IMR-90 (cell line): ENCODE data around the gene SIK2. TPM values are rescaled to one million over a fixed set of nuclear protein-coding genes. Genes with fewer than 3 reads are reported as not detected.

ENCODE experiments used
- ATAC-seq: fragments of 200-7000 bp; cut with Tn5 transposase; 2 replicates; pipeline ENCODE4 v1.9.1; 2020; ENCODE audit warnings: low read depth, mild to moderate bottlenecking, moderate library complexity
- BruUV-seq: library from RNA; stranded (reverse); fragments of 400-500 nt; replicated peaks from 2 replicates; lab custom pipeline; 2021; lab: Mats Ljungman, UMichigan
- CTCF ChIA-PET: fragments of 300-600 bp; formaldehyde crosslinking; extraction: SDS; loops from one replicate; lab custom pipeline; 2021; ENCODE audit warnings: antibody characterized with exemption; lab: Yijun Ruan, JAX
- POLR2A ChIA-PET: fragments of 300-600 bp; sonication (Branson Sonifier 250); formaldehyde crosslinking; loops from one replicate; lab custom pipeline; 2022; ENCODE audit warnings: antibody characterized with exemption; ENCODE audit not compliant: unreplicated experiment; lab: Charles Lee
- DNase-seq: peaks from one replicate; pipeline ENCODE4 v3.0.0; 2013
- H2AFZ ChIP-seq: replicated peaks from 2 replicates; pipeline ENCODE3; 2013; ENCODE audit warnings: low read length, mild to moderate bottlenecking; ENCODE audit not compliant: poor library complexity
- H2AK5ac ChIP-seq: 2 replicates; pipeline ENCODE4 v1.6.1; 2013; ENCODE audit warnings: low read depth, low read length, inconsistent platforms
- H2AK9ac ChIP-seq: replicated peaks from 2 replicates; pipeline ENCODE3; 2013; ENCODE audit warnings: mild to moderate bottlenecking, low read depth, low read length, moderate library complexity; ENCODE audit not compliant: poor library complexity
- H2BK120ac ChIP-seq: 2 replicates; pipeline ENCODE4 v1.6.1; 2013; ENCODE audit warnings: low read depth, low read length, inconsistent platforms
- H2BK15ac ChIP-seq: 3 replicates; pipeline ENCODE4 v1.6.1; 2013; ENCODE audit warnings: low read depth, low read length, inconsistent platforms
- H2BK20ac ChIP-seq: 2 replicates; pipeline ENCODE4 v1.6.1; 2013; ENCODE audit warnings: low read depth, mild to moderate bottlenecking, inconsistent platforms, low read length, moderate library complexity
- H2BK5ac ChIP-seq: 2 replicates; pipeline ENCODE4 v1.6.1; 2013; ENCODE audit warnings: mild to moderate bottlenecking, low read depth, low read length, inconsistent platforms; ENCODE audit not compliant: poor library complexity, severe bottlenecking
- H3K14ac ChIP-seq: replicated peaks from 2 replicates; pipeline ENCODE4 v1.6.1; 2013; ENCODE audit warnings: low read depth, low read length, inconsistent platforms
- H3K18ac ChIP-seq: 2 replicates; pipeline ENCODE4 v1.6.1; 2013; ENCODE audit warnings: low read depth, low read length, control low read depth
- H3K23ac ChIP-seq: 2 replicates; pipeline ENCODE4 v1.6.1; 2013; ENCODE audit warnings: low read depth, low read length, inconsistent platforms
- H3K27ac ChIP-seq: 2 replicates; pipeline ENCODE4 v1.5.1; 2013; ENCODE audit warnings: mild to moderate bottlenecking, control low read depth, low read length; ENCODE audit not compliant: insufficient read depth
- H3K27me3 ChIP-seq: 2 replicates; pipeline ENCODE4 v1.6.1; 2013; ENCODE audit warnings: low read length; ENCODE audit not compliant: control insufficient read depth, insufficient read depth
- H3K36me3 ChIP-seq: 2 replicates; pipeline ENCODE4 v1.6.1; 2013; ENCODE audit warnings: low read length, mixed read lengths; ENCODE audit not compliant: control insufficient read depth, insufficient read depth
- H3K4ac ChIP-seq: 2 replicates; pipeline ENCODE4 v1.6.1; 2013; ENCODE audit warnings: low read depth, low read length, inconsistent platforms
- H3K4me1 ChIP-seq: 2 replicates; pipeline ENCODE4 v1.6.1; 2013; ENCODE audit warnings: low read length, mixed read lengths; ENCODE audit not compliant: control insufficient read depth, insufficient read depth
- H3K4me2 ChIP-seq: 2 replicates; pipeline ENCODE4 v1.6.1; 2013; ENCODE audit warnings: low read depth, mild to moderate bottlenecking, control low read depth, low read length, moderate library complexity
- H3K4me3 ChIP-seq: 2 replicates; pipeline ENCODE4 v1.5.1; 2013; ENCODE audit warnings: low read depth, mild to moderate bottlenecking, control low read depth, low read length, moderate library complexity; ENCODE audit not compliant: insufficient read depth
- H3K56ac ChIP-seq: 2 replicates; pipeline ENCODE4 v1.6.1; 2013; ENCODE audit warnings: low read length, inconsistent platforms; ENCODE audit not compliant: insufficient read depth; ENCODE audit errors: extremely low read depth
- H3K79me1 ChIP-seq, 2 experiments: 2 replicates each; pipeline ENCODE4 v1.6.1; 2013; ENCODE audit warnings: low read length in 2 of 2, inconsistent platforms in 1 of 2, low read depth in 1 of 2
- H3K9ac ChIP-seq: 2 replicates; pipeline ENCODE4 v1.6.1; 2013; ENCODE audit warnings: low read depth, low read length, control low read depth
- H3K9me1 ChIP-seq: 2 replicates; pipeline ENCODE4 v1.6.1; 2013; ENCODE audit warnings: low read length, inconsistent platforms; ENCODE audit not compliant: insufficient read depth
- H3K9me3 ChIP-seq: 2 replicates; pipeline ENCODE4 v1.6.1; 2013; ENCODE audit warnings: low read length; ENCODE audit not compliant: control insufficient read depth, insufficient read depth
- H4K20me1 ChIP-seq: 2 replicates; pipeline ENCODE4 v1.6.1; 2013; ENCODE audit warnings: low read length, inconsistent platforms; ENCODE audit not compliant: insufficient read depth
- H4K5ac ChIP-seq: 2 replicates; pipeline ENCODE4 v1.6.1; 2013; ENCODE audit warnings: mild to moderate bottlenecking, low read depth, low read length, control low read depth
- H4K8ac ChIP-seq, 2 experiments: 2 replicates each; pipeline ENCODE4 v1.6.1; 2013; ENCODE audit warnings: low read depth in 2 of 2, low read length in 2 of 2, control low read depth in 1 of 2, inconsistent platforms in 1 of 2
- H4K91ac ChIP-seq: 2 replicates; pipeline ENCODE4 v1.6.1; 2013; ENCODE audit warnings: low read depth, low read length, inconsistent platforms; ENCODE audit not compliant: insufficient read depth
- BHLHE40 ChIP-seq: fragments of 150-350 bp; IDR thresholded peaks from 2 replicates; pipeline ENCODE4 v1.6.1; 2016; ENCODE audit warnings: mild to moderate bottlenecking, low read depth, low read length
- CHD1 ChIP-seq: IDR thresholded peaks from 2 replicates; pipeline ENCODE4 v1.6.1; 2012; ENCODE audit warnings: low read depth, low read length, improper control_type of control experiment
- ELK1 ChIP-seq: fragments of 150-350 bp; IDR thresholded peaks from 2 replicates; pipeline ENCODE4 v1.6.1; 2016; ENCODE audit warnings: low read depth, mild to moderate bottlenecking, low read length, moderate library complexity, borderline replicate concordance
- FOS ChIP-seq: fragments of 150-350 bp; IDR thresholded peaks from 2 replicates; pipeline ENCODE4 v1.6.1; 2016; ENCODE audit warnings: low read depth, low read length
- MAFK ChIP-seq: IDR thresholded peaks from 2 replicates; pipeline ENCODE4 v1.6.1; 2012; ENCODE audit warnings: low read depth, low read length, improper control_type of control experiment
- MAZ ChIP-seq: IDR thresholded peaks from 2 replicates; pipeline ENCODE4 v1.6.1; 2012; ENCODE audit warnings: low read depth, mild to moderate bottlenecking, low read length, improper control_type of control experiment, moderate library complexity, borderline replicate concordance
- NFE2L2 ChIP-seq: fragments of 150-350 bp; IDR thresholded peaks from 2 replicates; pipeline ENCODE4 v1.6.1; 2016; ENCODE audit warnings: low read depth, mild to moderate bottlenecking, low read length
- POLR2A ChIP-seq: IDR thresholded peaks from 2 replicates; pipeline ENCODE4 v1.6.1; 2012; ENCODE audit warnings: mild to moderate bottlenecking, low read depth, low read length
- RAD21 ChIP-seq: IDR thresholded peaks from 2 replicates; pipeline ENCODE4 v1.6.1; 2012; ENCODE audit warnings: low read length, improper control_type of control experiment
- RFX5 ChIP-seq: IDR thresholded peaks from 2 replicates; pipeline ENCODE4 v1.8.0; 2012; ENCODE audit warnings: low read depth, mild to moderate bottlenecking, low read length, moderate library complexity
- SMC3 ChIP-seq: fragments of 150-350 bp; IDR thresholded peaks from 2 replicates; pipeline ENCODE4 v1.6.1; 2016; ENCODE audit warnings: low read depth, mild to moderate bottlenecking, antibody characterized with exemption, low read length, moderate library complexity
- USF2 ChIP-seq: fragments of 150-350 bp; IDR thresholded peaks from 2 replicates; pipeline ENCODE4 v1.6.1; 2017; ENCODE audit warnings: mild to moderate bottlenecking, antibody characterized with exemption, low read length, low read depth
- WGBS, 2 experiments: methylation state at CpG; one replicate each; pipeline versions ENCODE4 v1.1.5 to v1.1.7; 2013; ENCODE audit warnings: missing lambda C conversion rate in 2 of 2; ENCODE audit not compliant: insufficient read length in 1 of 2; ENCODE audit errors: extremely low coverage in 2 of 2; 5-methylcytosine and 5-hydroxymethylcytosine counted together
- dilution Hi-C: fragments of 300-500 bp; cut with HindIII; formaldehyde crosslinking; loops from one replicate; pipeline ENCODE4 v1.14.3; 2018; ENCODE audit warnings: low sequenced_read_pairs; ENCODE audit not compliant: unreplicated experiment
- in situ Hi-C: fragments of 300-500 bp; cut with MboI; formaldehyde crosslinking; loops from 3 replicates; pipeline ENCODE4 v1.14.3; 2019; ENCODE audit warnings: low sequenced_read_pairs, inconsistent platforms, mixed read lengths
- intact Hi-C: fragments of 100-400 bp; cut with micrococcal nuclease; formaldehyde crosslinking; loops from 2 replicates; pipeline ENCODE4 v1.10.0; 2022
- polyA plus RNA-seq, 3 experiments: library from polyadenylated mRNA; depleted of rRNA; stranded (reverse); fragments of >200 nt; gene quantifications; 2 replicates each; pipeline ENCODE4 v1.2.3, GENCODE V29; 2012; ENCODE audit warnings: low replicate concordance in 1 of 3
- total RNA-seq: library from RNA; depleted of rRNA; stranded (reverse); fragments of >200 nt; gene quantifications from 2 replicates; pipeline ENCODE4 v1.2.3, GENCODE V29; 2012
- TF ChIP-seq, protein P1 (sequence below): conservative IDR thresholded peaks from 2 replicates; pipeline ENCODE4 v1.5.1; 2012; ENCODE audit warnings: mild to moderate bottlenecking, low read depth, low read length, improper control_type of control experiment

SIK2 gene
- total and polyA plus RNA-seq, 2 of the 4 experiments (the other 2 are of a cell fraction): 7.9 to 10.4 TPM

GRCh38 chr11:111660822-111661221 lies 58.6 kb downstream of the SIK2 start:
- Histone ChIP-seq H3K4ac (no peak overlapping the region), H2BK20ac (no peak overlapping the region), H2BK15ac (no peak overlapping the region), H2BK120ac (no peak overlapping the region), H2AFZ (no peak overlapping the region), H4K91ac (no peak overlapping the region), H4K8ac (no peak overlapping the region), H3K23ac (no peak overlapping the region), H3K18ac (no peak overlapping the region), H3K27me3 (no peaks in the 10 kb centered on the region), H3K79me1 (peaks cover 33 to 68% of the 10 kb centered on the region in 2 experiments), H3K9me3 (no peaks in the 10 kb centered on the region), H3K4me2 (no peak overlapping the region), H2BK5ac (no peak overlapping the region), H3K36me3 (peaks cover 5% of the 10 kb centered on the region), H2AK5ac (no peak overlapping the region), H3K27ac (no peak overlapping the region), H2AK9ac (no peak overlapping the region), H3K4me1 (no peaks in the 10 kb centered on the region), H3K14ac (no peak overlapping the region), H3K9ac (no peak overlapping the region), H3K4me3 (no peak overlapping the region), H3K56ac (no peak overlapping the region), H3K9me1 (peaks cover 13% of the 10 kb centered on the region; the same call in 1 of the 2 replicates), H4K5ac (no peak overlapping the region), H4K20me1 (peaks cover 18% of the 10 kb centered on the region)
- intact Hi-C loops (no loop called here), in situ Hi-C loops (no loop called here), dilution Hi-C loops (no loop called here)
- no peak for ATAC-seq
- BruUV-seq: no TSS peak
- TF ChIP-seq CHD1: no peak
- no peak for TF ChIP-seq MAZ
- TF ChIP-seq FOS: no peak
- TF ChIP-seq RAD21: no peak
- no peak for TF ChIP-seq POLR2A
- TF ChIP-seq ELK1: no peak
- TF ChIP-seq RFX5: no peak
- TF ChIP-seq MAFK: no peak
- TF ChIP-seq BHLHE40: no peak
- no peak for TF ChIP-seq USF2
- no peak for TF ChIP-seq NFE2L2
- TF ChIP-seq, protein P1, sequence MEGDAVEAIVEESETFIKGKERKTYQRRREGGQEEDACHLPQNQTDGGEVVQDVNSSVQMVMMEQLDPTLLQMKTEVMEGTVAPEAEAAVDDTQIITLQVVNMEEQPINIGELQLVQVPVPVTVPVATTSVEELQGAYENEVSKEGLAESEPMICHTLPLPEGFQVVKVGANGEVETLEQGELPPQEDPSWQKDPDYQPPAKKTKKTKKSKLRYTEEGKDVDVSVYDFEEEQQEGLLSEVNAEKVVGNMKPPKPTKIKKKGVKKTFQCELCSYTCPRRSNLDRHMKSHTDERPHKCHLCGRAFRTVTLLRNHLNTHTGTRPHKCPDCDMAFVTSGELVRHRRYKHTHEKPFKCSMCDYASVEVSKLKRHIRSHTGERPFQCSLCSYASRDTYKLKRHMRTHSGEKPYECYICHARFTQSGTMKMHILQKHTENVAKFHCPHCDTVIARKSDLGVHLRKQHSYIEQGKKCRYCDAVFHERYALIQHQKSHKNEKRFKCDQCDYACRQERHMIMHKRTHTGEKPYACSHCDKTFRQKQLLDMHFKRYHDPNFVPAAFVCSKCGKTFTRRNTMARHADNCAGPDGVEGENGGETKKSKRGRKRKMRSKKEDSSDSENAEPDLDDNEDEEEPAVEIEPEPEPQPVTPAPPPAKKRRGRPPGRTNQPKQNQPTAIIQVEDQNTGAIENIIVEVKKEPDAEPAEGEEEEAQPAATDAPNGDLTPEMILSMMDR: no peak
- TF ChIP-seq SMC3: no peak
- ChIA-PET CTCF (no interaction called here), POLR2A (no interaction called here)
- peak; percentile 10 for DNase-seq
- no CpG with 5 or more reads among the region's 2 CpGs for WGBS, 2 experiments
